HG03280 (cell line): ENCODE results near the gene DIS3.
"Not testable (repeated sequence)": the region's sequence is repeated elsewhere in the genome, so short reads cannot be mapped to it uniquely, and the experiment has no call there.

Experiments
- ATAC-seq: cut with Tn5 transposase; IDR thresholded peaks from one replicate; pipeline ENCODE4 v1.9.1; 2021; ENCODE audit warnings: mild to moderate bottlenecking, moderate library complexity; ENCODE audit not compliant: unreplicated experiment

Gene DIS3

GRCh38 chr13:72754111-72754510, 27.6 kb downstream of the DIS3 start:
- no peak for ATAC-seq

GRCh38 chr13:72751220-72751619, 30.5 kb downstream of the DIS3 start:
- no peak for ATAC-seq

DNA sequence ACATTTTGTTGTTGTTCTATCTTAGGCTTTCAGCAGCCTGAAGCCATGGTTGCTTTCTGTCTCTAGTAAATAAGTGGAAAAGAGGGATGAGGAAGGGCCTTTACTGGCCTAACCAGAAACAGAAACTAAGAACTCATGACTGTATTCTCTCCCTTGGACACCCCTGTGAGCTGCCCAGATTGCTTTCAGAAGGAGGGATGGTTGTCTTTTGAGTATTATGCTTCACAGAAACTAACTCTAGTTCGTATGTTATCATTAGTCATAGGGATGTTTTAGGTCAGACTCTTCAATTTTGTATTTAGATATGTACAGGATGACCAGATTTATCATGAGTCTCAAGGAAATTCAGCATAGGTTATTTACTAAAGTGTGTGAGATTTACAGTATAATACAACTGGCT, 36.4 kb downstream of the DIS3 start:
- no peak for ATAC-seq

- no peak for ATAC-seq
Measured at GRCh38 chr13:72740015-72740414, 41.7 kb downstream of the DIS3 start.

DNA sequence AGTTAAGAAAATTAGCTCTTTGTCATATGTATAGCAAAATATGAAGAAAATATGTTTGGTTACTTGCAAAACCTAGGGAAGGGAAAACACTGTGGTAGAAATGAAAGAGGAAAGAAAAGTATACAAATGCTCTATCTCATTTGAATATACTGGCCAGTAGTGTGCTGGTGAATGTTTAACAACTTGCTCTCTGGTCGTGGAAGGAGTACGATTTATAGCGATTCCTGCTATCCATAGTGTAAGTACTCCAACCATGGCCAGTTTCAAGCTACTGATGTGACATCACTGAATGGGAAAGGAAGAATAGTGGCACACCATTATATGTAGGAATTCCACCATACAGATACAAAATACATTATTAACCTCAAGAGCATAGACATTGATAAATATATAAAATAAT, 44.7 kb downstream of the DIS3 start:
- no peak for ATAC-seq

GRCh38 chr13:72728290-72728605, 53.5 kb downstream of the DIS3 start:
- ATAC-seq, result no peak

GRCh38 chr13:72727417-72728289, 54.0 kb downstream of the DIS3 start, which contains the start of the genes BORA and MZT1:
TSS of gene BORA (plus strand) at chr13:72727923. CDS start at chr13:72728941, 1,018 bp downstream.
TSS of gene MZT1 (minus strand) at chr13:72727629. CDS start at chr13:72727602, 27 bp downstream.
- peak; percentile 95 for ATAC-seq

DNA sequence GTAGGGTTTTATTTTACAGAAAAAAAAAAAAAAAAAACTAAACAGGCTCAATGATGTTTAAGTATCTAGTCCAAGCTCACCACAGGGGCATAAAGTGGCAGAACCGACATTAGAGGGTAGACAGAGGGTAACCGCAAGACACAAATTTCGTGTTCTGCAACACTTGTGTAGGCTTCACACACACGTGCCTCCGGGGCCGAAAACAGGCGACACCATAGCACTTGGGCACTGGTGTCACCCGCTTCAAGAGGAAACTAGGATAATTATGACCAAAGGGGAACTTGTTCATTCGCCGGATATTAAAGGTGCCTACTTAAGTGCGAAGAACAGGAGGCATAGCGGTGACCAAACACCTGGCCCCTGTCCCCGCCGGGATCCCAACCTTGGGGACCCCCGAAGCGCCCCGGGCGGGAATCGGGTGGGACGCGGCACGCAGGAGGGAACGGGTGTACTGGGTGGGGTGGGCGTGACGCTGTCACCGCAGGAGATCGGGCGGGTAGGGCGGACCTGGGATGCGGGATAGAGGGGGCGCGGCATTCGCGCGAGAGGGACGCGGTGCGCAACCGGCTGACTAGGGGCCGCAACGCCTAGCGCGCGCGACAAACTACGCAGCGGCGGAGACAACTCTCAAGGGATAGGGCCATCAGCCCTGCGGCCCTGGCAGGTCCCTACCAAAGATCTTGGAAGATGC, 54.8 kb downstream of the DIS3 start:
- peak; percentile 22 for ATAC-seq

- ATAC-seq, result not testable (repeated sequence)
Measured at GRCh38 chr13:72726185-72726584, 55.5 kb downstream of the DIS3 start.

DNA sequence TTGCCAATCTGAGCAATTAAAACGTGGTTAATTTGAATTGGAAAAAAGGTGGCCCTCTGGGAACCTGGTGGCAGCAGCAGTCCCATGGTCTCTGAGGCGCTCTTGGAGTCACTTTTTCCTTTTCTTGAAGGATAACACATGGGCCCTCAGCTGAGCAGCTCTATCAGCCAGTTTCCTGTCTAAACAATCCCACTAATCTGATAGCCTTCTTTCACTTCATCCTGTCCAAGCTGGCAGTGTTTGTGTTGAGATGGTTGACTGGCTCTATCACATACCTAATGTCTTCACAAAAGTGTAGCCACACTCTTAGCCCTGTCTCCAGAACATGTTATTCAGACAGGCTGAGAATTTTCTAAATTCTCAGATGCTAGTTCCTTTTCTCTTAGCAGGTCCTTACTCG, 64.9 kb downstream of the DIS3 start:
- ATAC-seq, result no peak
